Central memory CD4-positive, alpha-beta T cell (primary cell): ENCODE data around the gene PPP1R7.
A peak's percentile ranks its signal among the peaks of the same experiment; 100 is the strongest.
"Not testable (repeated sequence)": the region's sequence is repeated elsewhere in the genome, so short reads cannot be mapped to it uniquely, and the experiment has no call there.

Experiments used
- DNase-seq: peaks from one replicate; pipeline ENCODE4 v3.0.0; 2022
- total RNA-seq, 3 experiments: gene quantifications; one replicate each; lab custom pipeline; 2026; lab: John Stamatoyannopoulos, UW

Gene PPP1R7
- total RNA-seq, result 31.1 to 82.7 (median 63.6) reads per million in 3 experiments

DNA sequence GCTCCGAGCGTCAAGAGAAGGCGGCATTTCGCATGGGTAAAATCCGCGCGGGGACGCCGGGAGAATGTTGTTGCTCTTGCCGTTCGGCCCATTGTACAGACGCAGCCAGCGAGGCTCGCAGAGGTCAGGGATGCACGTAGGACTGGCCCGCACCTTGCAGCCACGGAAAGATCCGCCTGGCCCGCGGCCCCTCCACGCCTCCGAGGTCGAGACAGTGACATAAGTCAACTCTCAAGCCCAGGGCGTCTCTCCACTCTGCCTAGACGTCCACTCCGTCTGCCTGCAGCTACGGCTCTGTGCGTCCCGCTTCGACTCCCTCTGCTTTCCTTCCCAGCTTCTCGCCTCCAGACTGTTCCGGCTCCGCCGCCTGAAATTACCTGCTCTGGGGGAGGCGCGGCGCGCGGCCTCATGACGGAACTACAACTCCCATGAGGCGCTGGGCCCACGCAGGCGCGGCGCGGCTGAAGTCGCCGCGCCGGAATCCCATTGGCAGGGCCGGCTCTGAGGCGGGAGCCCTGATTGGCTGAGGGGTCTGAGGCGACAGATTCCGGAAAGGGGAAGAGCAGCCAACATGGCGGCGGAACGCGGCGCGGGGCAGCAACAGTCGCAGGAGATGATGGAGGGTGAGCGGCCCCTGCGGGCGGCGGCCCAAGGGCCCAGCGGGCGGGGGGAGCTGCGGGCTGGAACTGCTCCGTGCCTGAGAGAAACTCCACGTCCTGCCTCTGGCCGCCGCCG lies at the start of gene PPP1R7:
Gene PPP1R7, plus strand, starts transcription at position 543 of the 735 bp plus-strand sequence. Its CDS starts 29 bp downstream, at position 572.
- peak; percentile 94 for DNase-seq

DNA sequence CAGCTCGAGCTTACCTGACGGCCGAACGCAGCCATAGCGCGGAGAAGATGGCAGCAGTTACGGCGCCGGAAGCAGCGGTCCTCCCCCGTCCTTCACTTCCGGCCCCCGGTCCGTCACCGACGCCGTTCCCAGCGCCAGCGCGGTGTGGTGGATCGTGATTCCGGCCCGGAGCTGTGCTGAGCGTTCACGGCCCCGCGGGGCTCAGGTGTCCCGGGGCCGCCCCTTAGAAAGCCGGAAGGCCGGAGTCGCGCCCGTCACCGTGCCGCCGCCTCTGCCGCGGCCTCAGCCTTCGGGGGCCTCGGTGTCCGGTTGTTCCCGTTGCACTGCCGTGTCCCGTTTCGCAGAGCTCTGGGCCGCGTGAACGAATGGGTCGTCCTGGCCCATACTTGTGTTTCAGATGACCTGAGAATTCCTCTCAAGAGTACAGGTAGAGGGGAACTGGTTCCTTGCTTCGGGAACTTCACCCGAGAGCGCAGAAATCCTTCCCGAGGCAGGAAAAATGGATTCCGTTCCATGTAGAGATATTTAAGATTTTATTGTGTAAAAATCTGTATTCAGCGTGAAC lies 47.9 kb upstream of the PPP1R7 start, which contains the start of gene MTERF4:
Gene MTERF4, minus strand, starts transcription at position 49 of the 565 bp plus-strand sequence. Its CDS starts 14 bp downstream, at position 35.
- DNase-seq, result peak; percentile 86

GRCh38 chr2:241103176-241103595 lies 47.1 kb upstream of the PPP1R7 start:
- DNase-seq, result no peak

- not testable (repeated sequence) for DNase-seq
These were observed 45.7 kb upstream of the PPP1R7 start for GRCh38 chr2:241104611-241105010.

- no peak for DNase-seq
These were observed 44.6 kb upstream of the PPP1R7 start for GRCh38 chr2:241105641-241106040.

DNA sequence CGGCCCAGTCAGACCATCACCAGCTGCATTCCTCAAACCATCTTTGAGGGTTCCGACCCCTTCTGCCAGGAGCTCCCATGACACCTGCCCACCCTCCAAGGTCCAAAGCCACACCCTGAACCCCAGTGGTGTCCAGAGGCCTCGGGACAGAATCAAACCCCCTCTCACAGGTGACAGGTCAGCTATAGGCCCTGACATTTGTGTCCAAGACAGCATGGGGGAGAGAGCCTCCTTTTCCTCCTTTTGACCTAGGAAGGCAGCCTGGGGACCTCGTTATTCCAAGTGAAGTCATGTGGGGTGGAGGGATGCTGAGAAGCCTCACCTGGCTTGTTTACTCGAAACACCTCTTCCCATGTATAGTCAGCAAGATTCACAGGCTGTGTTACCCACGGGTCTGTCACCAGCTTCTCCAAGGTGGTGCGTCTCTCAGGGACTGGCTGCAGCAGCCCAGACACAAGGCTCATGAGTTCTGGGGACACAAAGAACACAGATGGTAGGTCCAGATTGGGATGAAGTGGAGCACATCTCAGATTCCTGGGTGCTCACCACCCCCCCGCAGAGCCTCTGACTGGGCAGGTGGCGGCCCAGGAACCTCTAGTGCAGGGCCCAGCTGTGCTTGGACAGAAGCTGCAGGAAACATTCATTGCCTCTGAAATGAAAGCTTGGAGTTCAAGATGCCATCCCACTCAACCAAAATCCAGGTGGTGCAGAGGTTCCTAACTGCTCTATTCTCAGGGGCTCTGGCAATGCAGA lies 43.1 kb upstream of the PPP1R7 start:
- DNase-seq, result no peak

GRCh38 chr2:241108271-241109209 lies 41.7 kb upstream of the PPP1R7 start:
- peak; percentile 75 for DNase-seq

DNA sequence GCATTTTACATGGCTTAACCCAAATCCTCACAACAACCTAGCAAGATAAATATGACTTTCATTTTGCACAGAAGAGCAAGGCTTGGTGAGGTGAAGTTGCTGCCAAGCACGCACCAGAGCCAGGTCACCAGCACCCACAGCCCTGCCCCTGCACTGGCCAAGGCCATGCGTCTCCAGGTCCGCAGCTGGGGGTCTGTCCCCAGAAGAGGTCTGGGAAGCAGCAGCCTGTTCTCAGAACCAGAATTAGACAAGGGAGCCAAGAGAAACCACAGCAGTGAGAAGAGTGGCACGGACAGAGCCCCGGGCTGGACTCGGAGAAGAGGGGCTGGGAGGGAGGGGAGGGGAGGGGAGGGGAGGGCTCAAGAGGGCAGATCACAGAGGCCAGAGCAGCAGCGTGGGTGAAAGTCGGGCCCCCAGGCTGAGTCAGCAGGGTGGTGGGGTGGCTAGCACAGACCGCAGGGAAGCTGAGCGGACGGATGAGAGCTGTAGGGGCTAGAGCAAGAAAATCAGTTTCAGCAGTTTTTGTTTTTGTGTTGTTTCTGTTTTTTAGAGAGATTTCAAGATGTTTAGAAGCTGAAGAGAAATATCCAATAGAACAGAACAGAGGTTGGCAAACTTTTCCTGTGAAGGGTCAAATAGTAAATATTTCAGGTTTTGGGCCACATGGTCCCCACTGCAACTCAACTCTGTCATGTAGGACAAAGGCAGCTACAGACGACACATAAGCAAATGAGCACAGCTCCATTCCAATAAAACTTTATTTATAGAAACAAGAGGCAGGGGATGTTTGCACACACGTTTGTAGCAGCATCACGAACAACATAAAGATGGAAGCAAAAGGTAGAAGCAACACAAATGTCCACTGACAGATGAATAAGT lies 40.8 kb upstream of the PPP1R7 start:
- DNase-seq, result no peak

- DNase-seq, result no peak
These were observed 40.1 kb upstream of the PPP1R7 start for GRCh38 chr2:241110089-241110606.

DNA sequence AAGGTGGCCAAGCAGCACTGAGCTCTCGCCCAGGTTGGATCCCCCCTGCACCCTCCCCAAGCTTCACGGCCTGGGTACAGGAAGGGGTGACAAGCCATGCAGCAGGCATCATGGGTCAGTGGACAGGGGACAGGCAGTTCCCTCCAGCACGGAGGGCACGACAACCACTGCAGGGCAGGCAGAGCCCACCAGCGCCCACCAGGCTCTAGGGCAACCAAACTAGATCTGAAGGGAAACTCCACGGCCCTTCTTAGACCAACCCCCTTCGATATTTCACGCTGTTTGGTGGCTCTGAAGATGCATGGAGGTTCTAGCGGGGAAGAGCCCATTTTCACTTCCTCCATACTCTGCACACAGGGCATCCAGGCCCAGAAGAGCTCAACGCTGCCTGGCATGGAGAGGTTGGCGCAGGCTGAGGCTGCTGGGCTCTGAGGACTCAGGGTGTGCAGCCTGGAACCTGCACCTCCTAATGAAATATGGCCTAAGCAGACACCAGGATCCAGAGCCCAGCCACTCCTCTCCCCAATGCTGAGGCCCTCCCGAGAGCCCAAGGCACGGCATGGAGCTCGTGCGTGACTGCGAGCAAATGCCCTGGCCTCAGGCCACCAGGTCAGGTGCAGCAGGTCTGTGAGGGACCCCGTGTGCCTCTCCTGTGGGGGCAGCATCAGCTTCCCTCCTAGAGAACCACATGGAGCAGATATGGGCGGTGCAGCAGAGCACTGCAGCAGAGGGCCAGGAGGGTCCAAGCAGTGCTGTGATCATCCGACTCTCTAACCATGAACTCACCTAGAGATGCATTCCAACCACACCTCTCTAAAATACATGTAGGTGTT lies 39.4 kb upstream of the PPP1R7 start:
- no peak for DNase-seq

- DNase-seq, result peak; percentile 57
These were observed 38.8 kb upstream of the PPP1R7 start for GRCh38 chr2:241111440-241111805.

- DNase-seq, result no peak
These were observed 38.2 kb upstream of the PPP1R7 start for GRCh38 chr2:241112046-241112445.

GRCh38 chr2:241112592-241112991 lies 37.7 kb upstream of the PPP1R7 start:
- peak; percentile 54 for DNase-seq

DNA sequence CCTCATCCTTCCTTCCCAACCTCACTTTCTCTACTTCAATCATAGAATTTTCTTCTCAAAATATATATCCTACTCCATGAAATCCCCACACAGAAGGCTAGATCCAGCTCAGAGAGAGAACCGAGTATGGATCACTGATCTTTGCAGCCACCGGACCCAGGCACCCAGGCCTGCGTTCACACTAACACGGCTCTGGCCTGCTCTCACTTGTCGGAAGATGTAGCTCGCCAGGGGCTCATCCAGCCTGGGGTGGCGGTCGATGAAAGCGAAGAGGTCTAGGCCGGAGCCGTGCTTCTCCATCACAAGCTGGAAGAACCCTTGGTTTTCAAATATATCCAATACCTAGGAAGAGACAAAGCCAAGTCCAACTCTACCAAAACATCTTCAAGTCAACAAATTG lies 35.4 kb upstream of the PPP1R7 start:
- no peak for DNase-seq

GRCh38 chr2:241115361-241115760 lies 34.9 kb upstream of the PPP1R7 start:
- DNase-seq, result no peak

GRCh38 chr2:241116606-241117560 lies 33.4 kb upstream of the PPP1R7 start:
- no peak for DNase-seq

DNA sequence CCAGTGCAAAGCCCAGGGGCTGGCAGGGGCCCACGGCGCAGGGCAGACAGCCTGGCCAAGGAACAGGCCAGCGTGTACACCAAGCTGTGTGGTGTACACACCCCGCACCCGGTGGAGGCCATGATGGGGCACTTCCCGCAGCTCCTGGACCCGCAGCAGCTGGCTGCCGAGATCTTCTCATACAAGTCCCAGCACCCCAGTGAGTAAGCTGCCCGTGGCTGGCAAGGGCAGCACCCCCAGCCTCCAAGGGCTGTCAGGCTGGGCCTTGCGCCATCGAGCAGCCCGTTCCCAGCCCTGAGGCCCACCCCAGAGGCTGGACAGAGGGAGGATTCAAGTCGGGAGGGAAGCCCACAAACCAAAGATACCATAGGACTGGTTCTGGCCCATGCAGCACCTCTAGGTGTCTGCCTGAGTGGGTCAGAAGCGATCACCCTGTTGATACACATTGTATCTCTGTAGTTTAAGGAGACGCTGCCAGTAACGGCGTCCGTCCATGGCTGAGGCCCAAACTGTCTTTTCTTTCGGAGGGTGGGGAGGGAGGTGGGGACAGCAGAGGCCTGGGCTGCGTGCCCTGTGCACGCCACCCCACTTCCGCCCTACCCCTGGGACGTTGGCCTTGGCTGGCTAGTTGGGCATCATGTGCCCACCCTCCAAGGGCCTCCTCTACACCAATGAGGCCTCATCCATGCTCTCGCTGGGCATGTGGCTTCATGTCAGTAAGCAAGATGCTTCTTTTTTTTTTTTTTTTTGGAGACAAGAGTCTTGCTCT lies 31.3 kb upstream of the PPP1R7 start:
- DNase-seq, result no peak

DNA sequence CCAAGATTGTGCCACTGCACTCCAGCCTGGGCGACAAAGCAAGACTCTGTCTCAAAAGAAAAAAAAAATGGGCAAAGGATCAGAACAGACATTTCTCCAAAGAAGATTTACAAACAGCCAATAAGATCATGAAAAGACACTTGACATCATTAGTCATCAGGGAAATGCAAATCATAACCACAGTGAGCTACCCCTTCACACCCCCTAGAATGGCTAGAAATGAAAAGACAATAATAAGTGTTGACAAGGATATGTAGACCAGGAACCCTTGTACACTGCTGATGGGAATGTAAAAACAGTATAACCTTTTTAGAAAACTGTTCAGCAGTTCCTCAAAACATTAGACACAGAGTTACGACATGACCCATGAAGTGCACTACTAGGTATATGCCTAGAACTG lies 29.8 kb upstream of the PPP1R7 start:
- DNase-seq, result no peak
